Astrocyte (in vitro differentiated cells and primary cell): Measurements from ENCODE around the gene PMM2. TPM values are rescaled to one million over a fixed set of nuclear protein-coding genes. Genes with fewer than 3 reads are reported as not detected.

Experiments
- DNase-seq: peaks from one replicate; pipeline ENCODE4 v3.0.0-alpha.2; 2010; ENCODE audit warnings: low read depth
- FAIRE-seq: peaks from 2 replicates; lab custom pipeline; 2011; peaks lifted over from hg19 to GRCh38; lab: Jason Lieb, UNC
- H2AFZ ChIP-seq: 2 replicates; pipeline ENCODE4 v1.6.0; 2012; ENCODE audit warnings: low read depth, low read length, inconsistent platforms
- H3K27ac ChIP-seq: 2 replicates; pipeline ENCODE4 v1.5.1; 2011; ENCODE audit warnings: low read depth, low read length, inconsistent platforms
- H3K27me3 ChIP-seq: 2 replicates; pipeline ENCODE4 v1.6.0; 2011; ENCODE audit warnings: low read length, inconsistent platforms; ENCODE audit not compliant: insufficient read depth
- H3K36me3 ChIP-seq: 2 replicates; pipeline ENCODE4 v1.5.1; 2011; ENCODE audit warnings: low read length, inconsistent platforms; ENCODE audit not compliant: insufficient read depth
- H3K4me1 ChIP-seq: 2 replicates; pipeline ENCODE4 v1.5.1; 2011; ENCODE audit warnings: low read length, inconsistent platforms; ENCODE audit not compliant: insufficient read depth
- H3K4me2 ChIP-seq: 2 replicates; pipeline ENCODE4 v1.6.0; 2012; ENCODE audit warnings: low read length, inconsistent platforms
- H3K4me3 ChIP-seq: 2 replicates; pipeline ENCODE4 v1.5.1; 2011; ENCODE audit warnings: low read depth, mild to moderate bottlenecking, low read length, inconsistent platforms; ENCODE audit not compliant: insufficient read depth
- H3K79me2 ChIP-seq: 2 replicates; pipeline ENCODE4 v1.6.0; 2012; ENCODE audit warnings: mild to moderate bottlenecking, low read length, inconsistent platforms; ENCODE audit not compliant: insufficient read depth
- H3K9ac ChIP-seq: 2 replicates; pipeline ENCODE4 v1.6.0; 2012; ENCODE audit warnings: mild to moderate bottlenecking, low read length, inconsistent platforms
- H3K9me3 ChIP-seq: 2 replicates; pipeline ENCODE4 v1.5.1; 2012; ENCODE audit warnings: low read depth, mild to moderate bottlenecking, low read length, inconsistent platforms; ENCODE audit not compliant: insufficient read depth
- H4K20me1 ChIP-seq: 2 replicates; pipeline ENCODE4 v1.6.0; 2012; ENCODE audit warnings: low read length, inconsistent platforms; ENCODE audit not compliant: insufficient read depth
- H3K27ac Mint-ChIP-seq: one replicate; pipeline ENCODE4 v1.8.0; 2021; ENCODE audit warnings: mild to moderate bottlenecking, mixed read lengths; ENCODE audit not compliant: unreplicated experiment
- H3K27me3 Mint-ChIP-seq: one replicate; pipeline ENCODE4 v1.8.0; 2021; ENCODE audit warnings: low read depth, mixed read lengths; ENCODE audit not compliant: unreplicated experiment
- H3K36me3 Mint-ChIP-seq: one replicate; pipeline ENCODE4 v1.8.0; 2021; ENCODE audit warnings: low read depth, mixed read lengths; ENCODE audit not compliant: unreplicated experiment
- H3K4me1 Mint-ChIP-seq: one replicate; pipeline ENCODE4 v1.8.0; 2021; ENCODE audit warnings: low read depth, mixed read lengths; ENCODE audit not compliant: unreplicated experiment
- H3K4me3 Mint-ChIP-seq: one replicate; pipeline ENCODE4 v1.8.0; 2021; ENCODE audit warnings: mild to moderate bottlenecking, moderate library complexity, mixed read lengths; ENCODE audit not compliant: unreplicated experiment
- H3K9me3 Mint-ChIP-seq: one replicate; pipeline ENCODE4 v1.8.0; 2021; ENCODE audit warnings: mild to moderate bottlenecking, mixed read lengths; ENCODE audit not compliant: unreplicated experiment
- CTCF ChIP-seq: IDR thresholded peaks from 2 replicates; pipeline ENCODE4 v1.5.1; 2011; ENCODE audit warnings: low read depth, mild to moderate bottlenecking, inconsistent platforms, low read length, moderate library complexity; ENCODE audit not compliant: insufficient read depth
- EZH2 ChIP-seq: IDR thresholded peaks from 2 replicates; pipeline ENCODE4 v1.6.1; 2012; ENCODE audit warnings: mild to moderate bottlenecking, low read length, inconsistent platforms; ENCODE audit not compliant: insufficient read depth
- total RNA-seq: library from RNA; stranded (reverse); gene quantifications from 2 replicates; pipeline ENCODE4 v1.2.1, GENCODE V29; 2021

The PMM2 gene
- total RNA-seq, 1 donor from 2014 or later: 57.8 TPM

GRCh38 chr16:8893426-8893825 lies 95.8 kb downstream of the PMM2 start:
- no peaks in the 10 kb centered on the region for H3K79me2 ChIP-seq
- H3K4me2 ChIP-seq: no peak overlapping the region
- H4K20me1 ChIP-seq: peaks cover 51% of the 10 kb centered on the region
- H3K27me3 ChIP-seq: no peaks in the 10 kb centered on the region
- H3K4me1 ChIP-seq: peaks cover 12% of the 10 kb centered on the region
- H3K4me3 Mint-ChIP-seq: no peak overlapping the region
- H3K36me3 Mint-ChIP-seq: peaks cover 20% of the 10 kb centered on the region
- no peaks in the 10 kb centered on the region for H3K9me3 ChIP-seq
- no peak for TF ChIP-seq CTCF
- no peak for TF ChIP-seq EZH2
- H3K27me3 Mint-ChIP-seq: no peaks in the 10 kb centered on the region
- no peak overlapping the region for H3K4me3 ChIP-seq
- H3K9me3 Mint-ChIP-seq: no peaks in the 10 kb centered on the region
- H3K9ac ChIP-seq: no peak overlapping the region
- no peaks in the 10 kb centered on the region for H3K4me1 Mint-ChIP-seq
- H2AFZ ChIP-seq: no peak overlapping the region
- no peak overlapping the region for H3K27ac Mint-ChIP-seq
- no peak for DNase-seq
- FAIRE-seq: no peak
- H3K36me3 ChIP-seq: peaks cover 47% of the 10 kb centered on the region
- H3K27ac ChIP-seq: no peak overlapping the region

- no peaks in the 10 kb centered on the region for H3K4me1 Mint-ChIP-seq
- Histone ChIP-seq H3K4me1 (peaks cover 7% of the 10 kb centered on the region), H3K9me3 (no peaks in the 10 kb centered on the region), H2AFZ (no peak overlapping the region), H3K4me3 (no peak overlapping the region), H3K27ac (no peak overlapping the region), H3K4me2 (no peak overlapping the region), H3K79me2 (no peaks in the 10 kb centered on the region), H3K9ac (no peak overlapping the region), H4K20me1 (peaks cover 43% of the 10 kb centered on the region), H3K36me3 (peaks cover 54% of the 10 kb centered on the region), H3K27me3 (no peaks in the 10 kb centered on the region)
- no peaks in the 10 kb centered on the region for H3K9me3 Mint-ChIP-seq
- no peak for TF ChIP-seq EZH2
- no peak for TF ChIP-seq CTCF
- H3K27ac Mint-ChIP-seq: no peak overlapping the region
- H3K27me3 Mint-ChIP-seq: no peaks in the 10 kb centered on the region
- FAIRE-seq: no peak
- no peak overlapping the region for H3K4me3 Mint-ChIP-seq
- peaks cover 20% of the 10 kb centered on the region for H3K36me3 Mint-ChIP-seq
- no peak for DNase-seq
Observed at GRCh38 chr16:8893976-8894690, 96.5 kb downstream of the PMM2 start.

DNA sequence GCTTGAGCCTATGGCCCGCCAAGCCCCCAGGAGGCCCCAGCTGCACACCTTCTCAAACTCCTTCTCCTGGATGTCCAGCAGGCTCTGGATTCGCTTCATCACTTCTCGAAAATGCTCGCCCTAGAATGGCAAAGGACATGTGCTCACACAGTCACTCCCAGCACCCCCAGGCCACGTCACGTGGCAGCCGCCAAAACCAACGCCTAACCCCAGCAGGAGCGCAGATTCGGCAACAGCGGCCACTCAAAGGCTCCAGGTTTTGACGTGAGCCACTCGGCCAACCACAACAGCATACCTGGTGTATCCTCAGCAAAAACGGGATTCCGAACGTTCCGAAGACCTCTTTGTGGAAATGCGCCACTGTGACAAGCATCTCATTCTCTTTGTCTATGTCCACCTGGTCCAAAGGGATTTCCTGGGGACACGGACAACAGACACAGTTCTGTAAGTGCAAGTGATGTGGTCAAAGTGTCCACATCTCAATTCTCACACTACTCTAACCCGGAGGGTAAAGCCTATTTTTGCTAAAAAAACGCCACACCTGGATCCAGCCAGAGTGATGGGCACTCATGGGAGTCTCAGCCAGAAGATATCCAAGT lies 97.2 kb downstream of the PMM2 start:
- no peaks in the 10 kb centered on the region for H3K9me3 Mint-ChIP-seq
- H3K4me3 Mint-ChIP-seq: no peak overlapping the region
- H3K36me3 ChIP-seq: peaks cover 60% of the 10 kb centered on the region
- H3K9ac ChIP-seq: no peak overlapping the region
- H3K79me2 ChIP-seq: no peaks in the 10 kb centered on the region
- FAIRE-seq (no peak), DNase-seq (no peak)
- no peak overlapping the region for H3K27ac ChIP-seq
- H3K4me3 ChIP-seq: no peak overlapping the region
- no peaks in the 10 kb centered on the region for H3K27me3 Mint-ChIP-seq
- H3K27ac Mint-ChIP-seq: no peak overlapping the region
- TF ChIP-seq EZH2 (no peak), CTCF (no peak)
- H2AFZ ChIP-seq: no peak overlapping the region
- peaks cover 7% of the 10 kb centered on the region for H3K4me1 ChIP-seq
- no peaks in the 10 kb centered on the region for H3K27me3 ChIP-seq
- no peaks in the 10 kb centered on the region for H3K4me1 Mint-ChIP-seq
- peaks cover 20% of the 10 kb centered on the region for H3K36me3 Mint-ChIP-seq
- H3K4me2 ChIP-seq: no peak overlapping the region
- H4K20me1 ChIP-seq: peaks cover 40% of the 10 kb centered on the region
- no peaks in the 10 kb centered on the region for H3K9me3 ChIP-seq
